MM.1S (cell line): ENCODE results near the gene CFAP77.

Source experiments
- CTCF ChIP-seq: fragments of 300-600 bp; sonication (generic); IDR thresholded peaks from 2 replicates; pipeline ENCODE4 v1.5.1; 2016; ENCODE audit warnings: antibody characterized with exemption, low read length, mixed read lengths
- EZH2phosphoT487 ChIP-seq: fragments of 300-600 bp; sonication (generic); IDR thresholded peaks from 2 replicates; pipeline ENCODE4 v1.6.1; 2018; ENCODE audit warnings: antibody characterized with exemption, low read length

DNA sequence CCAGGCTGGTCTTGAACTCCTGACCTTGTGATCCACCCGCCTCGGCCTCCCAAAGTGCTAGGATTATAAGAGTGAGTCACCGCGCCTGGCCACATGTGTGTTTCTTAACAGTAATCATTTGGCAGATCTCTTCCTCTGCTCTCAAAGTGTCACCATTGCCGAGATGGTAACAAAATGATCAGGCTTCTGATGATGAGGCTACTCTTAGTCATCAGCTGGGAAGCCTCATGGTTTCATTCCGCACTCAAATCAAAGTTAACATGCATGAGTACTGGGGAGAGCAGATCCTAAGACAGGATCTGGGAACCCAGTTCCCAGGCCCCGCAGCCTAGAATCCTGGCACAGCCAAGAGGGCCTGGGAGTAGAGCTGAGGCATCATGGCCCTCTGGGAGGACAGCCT is 199.8 kb downstream of the CFAP77 start:
- no peak for TF ChIP-seq CTCF
- TF ChIP-seq EZH2phosphoT487: no peak
